Fibroblast of upper back skin (primary cell): ENCODE data around the gene PRKCE.

ENCODE experiments used
- DNase-seq: peaks from one replicate; pipeline ENCODE4 v3.0.0-alpha.2; 2013

PRKCE gene

GRCh38 chr2:45816272-45816671, 164.8 kb downstream of the PRKCE start:
- no peak for DNase-seq

DNA sequence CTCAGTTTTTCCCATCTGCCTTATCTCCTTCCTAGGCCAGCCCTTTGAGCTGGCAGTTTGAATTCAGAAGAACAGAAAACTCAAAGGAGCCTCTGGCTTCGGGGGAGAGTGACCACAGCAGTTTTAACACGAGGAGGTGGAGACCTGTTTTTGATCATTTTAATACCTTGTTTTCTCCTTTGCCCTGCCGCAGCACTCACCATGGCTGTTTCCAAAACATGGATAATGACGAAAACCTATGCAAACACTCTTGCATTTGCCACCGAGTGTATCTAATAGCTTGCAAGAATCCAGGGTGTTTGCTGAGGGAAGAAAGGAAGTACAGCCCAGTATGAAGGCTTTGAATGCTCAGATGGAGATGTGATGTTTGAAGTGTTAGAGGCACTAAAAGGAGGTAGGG, 167.1 kb downstream of the PRKCE start:
- DNase-seq: no peak

- DNase-seq: peak; percentile 32
Measured at GRCh38 chr2:45820048-45820447, 168.6 kb downstream of the PRKCE start.

DNA sequence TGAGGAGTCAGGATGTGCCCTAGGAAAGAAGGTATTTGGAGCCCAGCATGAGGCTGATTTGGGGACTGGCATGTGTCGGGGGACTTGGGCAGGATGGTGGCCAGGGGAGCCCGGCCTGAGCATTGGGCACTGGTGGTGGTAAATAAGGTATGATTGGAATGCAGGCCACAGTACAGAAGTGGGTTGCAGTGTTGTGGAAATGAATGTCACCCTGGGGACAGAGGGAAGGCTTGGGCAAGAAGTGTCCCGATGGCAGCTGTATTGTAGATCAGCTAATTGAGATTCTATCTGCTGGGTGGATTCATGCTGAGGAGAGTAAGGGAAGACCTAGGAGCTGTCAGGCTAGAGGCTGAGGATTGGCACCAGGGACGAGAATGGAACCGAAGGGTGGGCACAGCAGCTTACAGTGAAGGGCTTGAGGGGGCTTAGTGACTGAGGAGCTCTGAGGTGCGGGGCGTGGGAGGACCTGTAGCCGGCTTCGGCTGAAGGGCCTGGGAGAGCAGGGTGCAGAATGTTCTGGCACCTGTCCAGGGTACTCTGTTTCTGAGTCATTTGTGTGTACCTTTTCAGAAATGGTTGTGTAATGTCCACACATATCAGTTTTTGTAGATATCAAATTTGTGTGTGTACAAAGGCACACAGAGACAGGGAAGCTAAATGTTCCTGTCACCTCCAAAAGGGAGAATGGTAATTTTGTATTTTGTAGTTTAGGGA, 170.2 kb downstream of the PRKCE start:
- peak; percentile 43 for DNase-seq

GRCh38 chr2:45822272-45822630, 170.8 kb downstream of the PRKCE start:
- DNase-seq: no peak

DNA sequence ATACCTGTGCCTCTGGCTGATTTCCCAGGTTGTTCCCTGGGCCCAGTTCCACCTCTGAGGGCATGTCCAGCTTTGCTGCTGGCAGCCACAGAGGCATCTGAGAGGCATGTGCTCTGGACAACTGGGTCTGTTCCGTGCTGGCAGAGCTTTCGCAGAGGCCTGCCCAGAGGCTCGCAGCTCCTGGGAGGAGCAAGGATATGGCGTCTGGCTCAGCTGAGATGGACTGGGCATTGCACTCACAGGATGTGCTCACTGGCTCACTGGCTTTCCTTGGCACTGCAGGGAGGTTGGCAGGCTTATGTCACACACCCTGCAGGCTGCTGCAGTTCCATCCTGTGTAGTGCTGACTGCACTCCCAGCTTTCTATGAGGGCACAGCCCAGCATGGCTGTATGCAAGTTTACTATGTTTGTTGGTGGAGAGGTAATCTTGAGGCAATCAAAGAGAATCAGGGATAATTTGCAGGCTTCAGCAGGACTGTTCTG, 172.3 kb downstream of the PRKCE start:
- DNase-seq: no peak

DNA sequence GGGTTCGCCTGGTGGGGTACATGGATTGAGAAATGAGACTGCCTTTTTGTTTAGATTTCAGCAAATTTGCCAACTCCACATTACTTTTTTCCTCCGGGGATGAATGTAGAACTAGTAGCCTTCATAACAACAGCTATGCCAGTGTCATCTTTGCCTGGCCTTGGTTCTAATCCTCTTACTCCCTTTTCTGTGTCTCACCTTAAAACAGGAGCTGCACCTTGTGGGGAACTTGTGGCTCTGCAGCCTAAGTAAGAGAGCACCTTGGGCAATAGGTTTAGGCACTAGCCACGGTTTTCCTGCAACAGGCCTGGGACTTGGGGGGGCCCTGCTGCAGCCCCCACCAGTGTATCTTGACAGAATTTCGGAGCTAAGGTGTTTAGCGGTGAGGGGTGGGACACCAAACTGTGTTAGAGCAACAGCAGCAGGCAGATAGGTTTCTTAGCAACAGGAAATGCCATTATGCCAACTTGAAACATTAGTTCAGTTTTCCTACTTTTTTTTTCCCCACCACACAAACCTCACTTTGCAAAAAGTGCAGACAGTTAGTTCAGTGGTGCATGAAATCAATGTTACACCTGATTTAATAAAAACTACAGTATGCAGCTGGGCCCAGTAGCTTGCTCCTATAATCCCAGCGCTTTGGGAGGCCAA, 173.7 kb downstream of the PRKCE start:
- no peak for DNase-seq

DNA sequence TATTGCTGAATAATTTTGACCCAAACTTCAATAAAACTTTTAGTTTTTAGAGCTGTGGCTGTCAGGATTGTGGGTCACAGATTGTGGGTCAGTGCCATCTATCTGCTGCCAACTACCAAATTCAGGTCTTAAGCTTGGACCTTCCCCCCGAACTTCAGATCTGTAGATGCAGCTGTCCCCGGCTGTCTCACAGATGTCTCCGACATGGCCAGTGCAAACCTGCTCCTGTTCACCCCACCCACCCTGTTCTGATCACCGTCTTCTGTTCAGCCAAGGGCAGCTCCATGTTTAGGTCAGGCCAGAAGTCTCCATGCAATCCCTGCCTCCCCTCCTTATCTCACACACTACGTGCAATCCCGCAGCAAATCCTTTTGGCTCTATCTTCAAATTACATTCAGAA, 175.0 kb downstream of the PRKCE start:
- no peak for DNase-seq

DNA sequence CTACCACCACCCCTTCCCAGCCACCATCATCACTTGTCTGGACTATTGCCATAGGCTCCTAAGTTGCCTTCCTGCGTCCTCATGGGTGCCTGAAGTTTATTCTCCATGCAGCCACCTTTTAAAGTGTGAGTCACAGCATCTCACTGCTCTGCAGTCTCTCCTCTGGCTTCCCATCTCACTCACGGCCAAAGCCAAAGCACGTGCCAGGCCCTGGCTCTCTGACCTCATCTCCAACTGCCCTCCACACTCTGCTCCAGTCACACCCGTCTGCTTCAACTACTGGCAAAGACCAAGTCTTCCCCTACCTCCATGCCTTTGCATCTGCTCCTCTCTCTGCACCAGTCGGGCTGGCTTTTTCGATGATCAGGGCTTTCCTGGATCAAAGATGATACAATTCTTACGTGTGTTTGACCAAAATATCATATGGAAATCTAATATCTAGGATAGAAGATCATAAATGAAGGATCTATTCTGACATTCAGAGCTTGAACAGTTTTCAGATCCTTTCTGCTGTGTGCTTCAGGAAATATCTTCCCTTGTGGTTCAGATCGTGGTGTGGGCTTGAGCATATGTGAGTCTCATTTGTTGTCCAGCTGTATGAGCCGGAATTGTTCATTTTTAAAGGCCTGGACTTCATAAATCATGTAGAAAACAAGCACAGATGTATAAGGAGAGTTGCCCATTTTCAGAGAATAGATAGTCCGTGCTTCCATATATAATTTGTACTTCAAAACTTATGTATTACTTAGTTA, 175.6 kb downstream of the PRKCE start:
- DNase-seq: peak; percentile 49

- no peak for DNase-seq
Measured at GRCh38 chr2:45830322-45830721, 178.8 kb downstream of the PRKCE start.

DNA sequence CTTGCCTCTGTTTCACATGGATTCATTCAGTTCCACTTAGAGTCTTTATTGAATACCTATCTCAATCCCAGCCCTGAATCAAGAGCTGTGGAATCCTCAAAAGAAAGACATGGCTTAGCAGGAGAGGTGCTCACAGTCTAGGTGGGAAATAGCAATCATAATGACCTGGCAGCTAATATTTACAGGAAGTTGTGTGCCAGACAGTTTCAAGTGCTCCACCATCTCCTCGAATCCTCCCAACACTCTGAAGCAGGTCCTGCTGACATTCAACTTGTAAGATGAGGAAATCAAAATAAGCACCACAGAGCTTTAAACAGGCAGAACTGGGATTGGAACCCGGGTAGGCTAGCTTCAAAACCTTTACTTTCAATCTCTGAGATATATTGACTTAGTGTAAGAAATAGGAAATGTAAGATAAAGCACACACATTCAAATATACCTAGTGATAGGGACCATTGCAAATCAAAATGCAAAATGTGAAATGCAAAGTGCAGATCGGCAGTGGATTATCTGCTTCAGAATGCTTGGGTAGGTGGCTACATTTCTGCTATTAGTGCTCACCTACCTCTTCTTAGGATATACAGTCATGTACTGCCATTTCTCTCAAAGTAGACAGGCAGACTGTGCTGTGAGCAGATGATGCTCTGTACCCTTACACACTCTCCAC, 182.0 kb downstream of the PRKCE start:
- no peak for DNase-seq

GRCh38 chr2:45833968-45834344, 182.5 kb downstream of the PRKCE start:
- no peak for DNase-seq

GRCh38 chr2:45834372-45834771, 182.9 kb downstream of the PRKCE start:
- no peak for DNase-seq

- DNase-seq: no peak
Measured at GRCh38 chr2:45834858-45835257, 183.4 kb downstream of the PRKCE start.

GRCh38 chr2:45836316-45836715, 184.8 kb downstream of the PRKCE start:
- DNase-seq: no peak

GRCh38 chr2:45836740-45837139, 185.3 kb downstream of the PRKCE start:
- DNase-seq: no peak

DNA sequence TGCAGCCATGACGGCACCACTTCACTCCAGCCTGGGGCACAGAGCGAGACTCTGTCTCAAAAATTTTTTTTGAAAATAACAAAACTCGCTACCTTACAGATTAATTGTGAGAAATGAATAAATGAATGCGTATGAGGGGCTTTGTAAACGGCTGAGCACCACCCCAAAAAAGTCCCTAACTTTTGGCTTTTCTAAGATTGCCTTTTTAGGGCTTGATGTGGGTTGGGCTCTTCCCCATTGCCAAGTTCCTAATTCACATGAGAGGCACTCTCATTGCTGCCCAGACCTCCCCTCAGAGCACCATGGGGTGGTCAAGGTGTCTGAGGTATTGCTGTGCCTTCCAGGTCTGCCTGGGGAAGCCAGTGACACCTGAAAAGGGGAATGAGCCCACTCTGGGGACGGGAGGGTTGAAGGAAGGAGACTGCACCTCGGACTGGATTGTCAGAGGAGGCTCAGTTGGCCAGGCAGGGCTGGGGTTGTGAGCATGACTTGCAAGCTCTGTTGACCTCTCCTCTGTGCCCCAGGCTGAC, 186.4 kb downstream of the PRKCE start:
- no peak for DNase-seq

- no peak for DNase-seq
Measured at GRCh38 chr2:45839508-45840251, 188.2 kb downstream of the PRKCE start.

- no peak for DNase-seq
Measured at GRCh38 chr2:45840481-45840880, 189.0 kb downstream of the PRKCE start.

GRCh38 chr2:45841752-45842407, 190.4 kb downstream of the PRKCE start:
- DNase-seq: no peak

- DNase-seq: no peak
Measured at GRCh38 chr2:45843136-45843535, 191.7 kb downstream of the PRKCE start.
